ENCODE results near the gene CCDC81.

- no peak for TF ChIP-seq JUN (IDR thresholded peaks at IDR 0.05; ENCODE audit: borderline replicate concordance, low read depth, low read length)
- no peak for TF ChIP-seq JUN (CRISPR knock-in tag; IDR thresholded peaks at IDR 0.05; ENCODE audit: borderline replicate concordance)
- no peak for TF ChIP-seq TCF15 (CRISPR knock-in tag; IDR thresholded peaks at IDR 0.05)
- no peak for TF ChIP-seq CREB5 (CRISPR knock-in tag; IDR thresholded peaks at IDR 0.05)
- TF ChIP-seq SAP30 (IDR thresholded peaks at IDR 0.05; ENCODE audit: borderline replicate concordance, insufficient read depth, low read depth, low read length, poor library complexity, severe bottlenecking): no peak
- TF ChIP-seq FOSL1 (tag; conservative IDR thresholded peaks at IDR 0.05): no peak
- TF ChIP-seq STAT5B (CRISPR knock-in tag; IDR thresholded peaks at IDR 0.05): no peak
- TF ChIP-seq SNAPC5 (CRISPR knock-in tag; IDR thresholded peaks at IDR 0.05): no peak
Observed at GRCh38 chr11:86442827-86443226, 68.1 kb downstream of the CCDC81 start.
